LoVo (cell line): ENCODE data around the gene SPON1.

Source experiments
- DNase-seq: peaks from one replicate; pipeline ENCODE4 v3.0.0-alpha.2; 2016; ENCODE audit warnings: low spot score

Gene SPON1

DNA sequence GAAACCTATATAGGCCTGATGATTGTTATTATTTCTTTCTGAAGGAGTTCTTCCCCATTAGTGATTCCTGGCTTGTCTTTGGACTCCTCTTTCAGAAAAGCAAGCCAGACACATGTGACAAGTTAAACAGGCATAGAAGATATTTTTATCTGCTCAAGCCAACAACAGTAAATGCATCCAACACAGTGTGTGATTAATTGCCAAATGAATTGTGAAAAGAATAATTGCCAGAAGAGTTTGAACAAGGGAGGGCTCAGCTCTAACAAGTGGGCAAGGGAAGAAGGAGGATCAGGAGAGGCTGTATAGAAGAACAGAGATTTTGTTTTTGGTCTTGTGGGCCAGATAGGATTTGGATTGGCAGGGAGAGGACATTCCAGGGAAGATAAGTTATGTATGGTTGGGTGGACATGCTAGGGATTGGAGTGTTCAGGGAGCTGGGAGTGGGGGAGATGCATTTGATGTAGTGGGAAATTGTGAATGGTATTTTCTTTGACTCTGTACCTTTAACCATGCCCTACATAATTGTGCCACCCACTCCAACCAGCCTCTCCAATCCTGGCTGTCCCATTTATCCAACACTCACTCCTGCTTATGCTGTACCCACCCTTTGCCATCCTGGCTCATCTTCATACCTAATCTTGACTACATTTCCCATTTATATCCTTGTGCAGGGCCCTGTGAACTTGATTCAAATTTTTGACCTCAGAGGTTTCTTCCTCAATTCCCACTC lies 223.7 kb downstream of the SPON1 start:
- no peak for DNase-seq

DNA sequence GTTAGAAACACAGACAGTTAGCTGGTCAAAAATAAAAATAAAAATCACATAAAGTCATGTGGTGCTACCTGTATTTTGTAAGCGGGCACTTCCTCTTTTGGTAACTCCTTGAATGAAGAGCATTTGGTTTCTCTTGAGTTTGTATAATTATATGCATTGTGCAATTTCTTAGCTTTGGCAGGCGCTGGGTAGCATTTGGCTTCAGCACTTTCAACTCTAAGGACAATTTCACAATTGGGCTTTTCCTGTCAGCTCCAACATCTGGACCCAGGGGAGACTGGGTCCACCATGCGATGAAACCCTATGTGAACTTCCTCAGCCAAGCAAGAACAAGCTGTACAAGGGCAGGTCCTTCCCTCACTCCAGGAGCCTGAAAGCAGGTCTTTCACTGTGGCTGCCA lies 227.4 kb downstream of the SPON1 start:
- DNase-seq: no peak

DNA sequence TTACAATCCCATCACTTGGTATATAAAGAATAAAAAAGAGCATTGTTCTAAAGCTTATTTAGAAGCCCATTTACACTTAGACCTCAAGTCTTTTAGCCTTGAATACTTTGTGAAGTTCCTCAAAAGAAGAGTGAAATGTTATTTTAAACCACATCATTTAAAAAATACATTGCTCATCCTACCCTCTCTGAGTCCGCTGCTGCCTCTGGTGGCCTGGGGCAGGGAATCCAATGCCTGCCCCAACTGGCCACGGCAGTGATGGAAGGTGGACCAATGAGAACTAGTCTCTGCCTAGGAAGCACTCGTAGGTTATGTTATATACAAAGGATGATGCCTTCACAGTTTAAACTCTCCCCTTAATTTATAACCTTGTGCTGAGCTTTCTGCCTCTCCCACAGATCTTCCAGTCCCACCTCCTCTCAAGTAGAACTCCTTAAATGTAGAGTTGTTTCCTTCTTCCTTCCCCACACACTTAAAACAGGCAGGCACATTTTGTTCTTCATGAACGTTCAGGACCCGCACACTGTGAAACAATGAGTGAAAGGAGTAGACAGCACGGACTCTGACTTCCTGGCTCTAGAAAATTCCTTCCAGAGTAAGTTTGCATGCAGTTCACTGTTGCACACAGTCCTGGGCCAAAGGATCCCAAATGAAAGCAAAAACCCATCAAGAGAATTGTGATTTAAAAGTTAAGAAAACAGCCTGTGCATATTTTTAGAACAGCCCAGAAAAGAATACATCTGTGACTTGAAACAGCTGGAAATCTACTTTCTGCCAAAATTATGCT lies 228.7 kb downstream of the SPON1 start:
- DNase-seq: no peak

DNA sequence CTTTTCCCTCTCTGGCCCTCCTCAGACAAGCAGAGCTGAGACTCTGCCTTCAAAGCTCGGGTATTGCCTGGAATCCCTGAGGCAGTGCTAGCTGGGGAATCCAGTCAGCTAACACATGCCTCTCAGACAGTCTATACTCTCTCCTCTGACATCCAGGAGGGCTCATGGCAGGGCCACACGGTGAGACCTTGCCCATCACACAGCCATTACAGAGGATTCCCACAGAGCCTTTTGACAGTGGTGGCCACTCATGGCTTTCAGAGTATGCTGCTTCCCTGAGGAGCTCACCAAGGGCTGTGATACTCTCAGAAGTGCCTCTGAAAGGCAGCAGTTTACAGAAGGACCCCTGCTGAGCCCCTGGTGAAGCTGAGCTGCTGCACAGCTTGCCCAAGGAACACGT lies 231.1 kb downstream of the SPON1 start:
- no peak for DNase-seq

DNA sequence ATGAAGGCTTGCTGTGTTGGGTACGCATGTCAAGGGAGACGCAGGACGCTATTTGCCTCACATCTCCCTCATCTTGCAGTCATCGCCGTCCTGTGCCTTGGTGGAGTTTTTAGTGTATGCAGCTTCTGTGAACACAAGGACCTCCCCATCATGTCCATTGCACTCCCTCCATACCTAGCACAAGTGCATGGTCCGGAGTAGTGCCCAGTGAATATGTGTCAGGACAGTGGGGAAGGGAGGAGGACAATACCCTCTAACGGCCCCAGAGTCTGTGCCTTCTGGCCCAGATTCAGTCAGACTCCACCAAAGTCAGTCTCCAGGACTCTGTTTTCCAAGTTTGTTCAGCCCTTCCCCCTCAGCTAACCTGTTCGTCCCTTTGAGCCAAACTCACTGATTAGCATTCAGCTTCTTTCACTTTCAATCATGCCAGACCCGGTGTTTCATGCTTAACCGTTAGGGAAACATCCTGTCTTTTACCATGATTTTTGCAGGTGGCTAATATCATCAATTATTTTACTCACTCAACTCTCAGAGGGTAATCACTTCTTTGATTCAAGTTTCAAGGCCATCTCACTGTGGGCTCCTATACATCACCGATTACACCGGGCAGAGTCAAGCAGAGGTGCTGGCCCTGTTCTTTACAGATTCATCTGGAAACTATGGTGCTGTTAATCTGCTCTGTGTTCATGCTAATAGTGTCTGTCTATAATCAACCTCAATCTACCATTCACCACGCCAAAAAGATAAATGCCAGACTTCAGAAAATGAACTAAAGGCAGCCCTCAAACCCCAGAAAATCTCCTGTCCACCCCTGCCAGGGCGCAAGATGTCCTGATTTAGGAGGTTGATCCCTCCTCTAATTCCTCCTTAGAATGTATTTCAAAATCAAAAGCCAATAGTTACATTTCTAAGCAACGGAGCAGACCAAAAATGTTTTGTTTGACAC lies 240.0 kb downstream of the SPON1 start:
- no peak for DNase-seq

DNA sequence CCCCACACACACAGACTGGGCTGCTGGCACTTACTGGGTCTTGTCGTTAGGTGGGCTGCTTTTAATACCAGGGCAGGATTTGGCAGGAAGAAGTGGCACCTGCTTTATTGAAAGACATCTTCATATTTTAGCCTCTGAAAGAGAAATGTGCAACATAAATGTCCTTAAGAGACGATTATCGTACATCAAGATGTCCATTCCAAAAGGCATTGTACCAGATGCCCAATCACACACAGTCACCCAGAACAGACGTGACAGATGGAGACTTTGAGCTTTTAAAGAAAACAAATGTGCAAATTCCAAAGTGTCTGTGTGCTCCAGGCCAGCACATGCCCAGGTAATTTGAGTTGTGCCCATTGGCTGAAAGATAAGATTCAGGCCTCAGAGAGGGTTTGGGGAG lies 240.8 kb downstream of the SPON1 start:
- DNase-seq: no peak

GRCh38 chr11:14212986-14213385 lies 250.5 kb downstream of the SPON1 start:
- no peak for DNase-seq

DNA sequence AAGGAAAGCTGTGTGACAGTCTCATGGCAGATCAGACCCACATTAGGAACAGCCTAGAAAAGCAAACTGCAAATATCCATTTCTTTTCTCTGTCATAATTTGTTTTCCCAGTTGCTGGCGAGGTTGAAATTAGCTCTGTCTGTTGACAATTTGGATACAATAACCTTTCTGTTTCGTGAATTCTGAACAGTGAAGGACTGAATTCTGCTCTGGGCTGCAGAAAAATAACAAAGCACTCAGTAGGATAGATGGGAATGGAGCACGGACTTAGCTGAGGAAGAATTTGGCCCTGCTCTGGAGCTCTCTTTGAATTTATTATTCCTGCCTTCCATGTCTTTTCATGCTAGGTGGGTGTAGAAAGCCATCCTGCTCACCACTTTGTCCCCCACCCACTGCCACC lies 256.2 kb downstream of the SPON1 start:
- DNase-seq: no peak

- no peak for DNase-seq
Observed at GRCh38 chr11:14223636-14224288, 261.2 kb downstream of the SPON1 start.

GRCh38 chr11:14224395-14224794 lies 261.9 kb downstream of the SPON1 start:
- no peak for DNase-seq

GRCh38 chr11:14225666-14226065 lies 263.1 kb downstream of the SPON1 start:
- DNase-seq: no peak

DNA sequence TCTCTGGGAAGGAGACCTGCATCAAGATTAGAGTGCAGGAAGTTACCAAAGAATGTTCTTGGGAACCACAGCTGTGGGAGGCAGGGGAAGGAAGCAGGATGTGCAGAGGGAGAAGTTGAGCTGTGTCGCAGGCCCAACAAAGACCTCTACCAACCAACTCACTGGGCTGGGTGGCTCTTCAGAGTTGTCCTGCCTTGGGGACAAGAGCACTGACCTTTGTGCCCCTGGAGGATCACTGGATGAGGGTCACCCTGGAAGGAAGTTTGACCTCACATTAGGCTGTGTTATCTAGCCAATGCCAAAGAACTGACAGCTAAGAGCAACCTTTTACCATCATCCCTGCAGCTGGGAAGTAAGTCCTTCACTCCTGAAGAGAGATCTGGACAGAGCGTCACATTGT lies 265.8 kb downstream of the SPON1 start:
- DNase-seq: no peak

GRCh38 chr11:14229472-14229871 lies 266.9 kb downstream of the SPON1 start:
- no peak for DNase-seq

GRCh38 chr11:14230407-14230806 lies 267.9 kb downstream of the SPON1 start:
- DNase-seq: no peak

- no peak for DNase-seq
Observed at GRCh38 chr11:14232652-14233051, 270.1 kb downstream of the SPON1 start.

DNA sequence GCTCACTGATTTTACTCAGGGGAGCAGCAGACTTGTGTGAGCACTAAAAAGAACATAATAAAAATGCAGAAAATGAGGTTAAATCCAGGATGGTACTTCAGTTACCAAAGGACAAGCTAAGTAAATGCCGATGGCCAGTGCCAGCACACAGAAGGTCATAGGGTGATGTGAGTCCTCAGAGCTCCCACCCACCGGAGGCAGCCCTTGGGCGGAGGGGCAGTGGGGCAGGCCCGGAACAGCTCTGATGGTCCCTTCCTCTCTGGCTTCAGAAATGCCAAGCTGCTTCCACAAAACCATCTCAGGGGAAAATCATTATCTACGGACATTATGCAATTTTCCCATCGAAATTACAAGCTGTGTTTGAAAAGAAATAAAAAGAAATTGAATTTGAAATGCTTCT lies 271.9 kb downstream of the SPON1 start:
- DNase-seq: no peak

DNA sequence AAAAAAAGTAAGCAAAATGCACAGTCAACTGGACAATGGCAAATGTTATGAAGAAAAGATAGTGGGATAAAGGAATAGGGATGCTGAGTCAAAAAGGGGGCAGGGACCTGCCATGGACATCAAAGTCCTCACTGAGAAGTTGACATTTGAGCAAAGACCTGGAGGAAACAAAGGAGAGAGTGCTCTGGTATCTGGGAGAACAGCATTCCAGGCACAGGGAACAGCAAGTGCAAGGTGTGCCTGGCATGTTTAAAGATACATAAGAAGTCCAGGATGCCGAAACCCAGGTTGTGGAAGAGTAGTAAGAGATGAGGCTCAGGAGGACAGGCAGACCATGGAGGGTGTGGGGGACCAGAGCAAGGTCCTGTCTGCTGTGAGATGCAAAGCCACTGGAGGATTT lies 273.2 kb downstream of the SPON1 start:
- DNase-seq: no peak

GRCh38 chr11:14237444-14237961 lies 275.0 kb downstream of the SPON1 start:
- no peak for DNase-seq

DNA sequence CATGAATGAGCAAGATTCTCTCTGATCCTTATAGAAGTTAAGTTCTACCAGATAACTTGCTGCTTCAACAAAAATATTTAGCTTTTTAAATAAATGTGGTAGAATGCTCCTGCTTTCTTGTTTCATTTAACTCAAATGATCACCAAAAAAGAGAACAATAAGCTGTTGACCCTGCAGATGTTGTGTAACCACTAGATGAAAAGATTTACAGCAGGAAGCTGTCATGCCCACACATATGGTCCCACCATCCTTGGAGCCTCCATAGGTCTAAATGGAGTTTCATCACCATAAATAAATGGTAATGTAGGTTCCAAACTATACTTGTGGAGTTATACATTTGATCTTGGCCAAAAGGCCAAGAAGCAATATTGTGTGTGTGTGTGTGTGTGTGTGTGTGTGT lies 277.7 kb downstream of the SPON1 start:
- DNase-seq: no peak

DNA sequence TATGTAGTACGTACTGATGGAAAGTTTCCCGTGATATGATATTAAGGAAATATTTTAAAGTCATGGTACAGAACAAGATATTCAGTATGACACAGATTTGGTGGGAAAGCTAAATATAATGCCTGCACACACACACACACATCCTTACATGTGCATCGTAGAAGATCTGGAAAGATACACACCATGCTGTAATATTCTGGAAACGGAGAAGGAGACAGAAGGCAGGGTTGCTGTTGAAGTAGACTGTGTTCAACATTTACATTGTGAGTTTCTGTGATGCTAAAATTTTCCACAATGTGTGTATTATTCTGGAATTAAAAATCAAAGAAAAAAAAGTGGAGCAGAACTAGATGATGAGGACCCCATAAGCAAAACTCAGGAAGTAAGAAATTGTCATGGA lies 278.4 kb downstream of the SPON1 start:
- no peak for DNase-seq

- no peak for DNase-seq
Observed at GRCh38 chr11:14242187-14242586, 279.7 kb downstream of the SPON1 start.

DNA sequence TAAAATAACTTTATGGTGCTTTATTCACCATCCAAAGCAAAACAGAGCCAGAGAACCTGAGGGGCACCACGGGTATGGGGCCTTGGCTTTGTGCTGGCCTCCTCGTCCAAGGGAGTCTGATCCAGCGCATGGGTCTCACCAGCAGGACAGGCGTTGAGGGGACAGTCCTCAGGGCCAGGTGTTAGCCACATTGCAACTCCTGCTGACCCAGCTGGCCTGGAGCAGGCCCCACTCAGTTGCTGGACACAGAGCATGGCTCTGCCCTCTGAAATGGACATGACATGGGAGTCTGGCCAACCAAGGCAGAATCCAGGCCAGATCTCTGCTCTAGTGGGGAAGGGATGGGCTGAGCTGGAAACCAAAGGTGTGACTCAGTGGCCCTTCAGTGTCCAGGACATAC lies 280.2 kb downstream of the SPON1 start:
- DNase-seq: no peak
